MCF 10A (cell line): Measurements from ENCODE around the gene ACADL. TPM values are rescaled to one million over a fixed set of nuclear protein-coding genes. Genes with fewer than 3 reads are reported as not detected.

Experiments used
- BruUV-seq: library from RNA; stranded (reverse); fragments of 400-500 nt; replicated peaks from 2 replicates; lab custom pipeline; 2021; lab: Mats Ljungman, UMichigan
- CTCF ChIA-PET: fragments of 300-600 bp; sonication (Branson Sonifier 250); formaldehyde crosslinking; extraction: SDS; loops from one replicate; lab custom pipeline; 2021; ENCODE audit warnings: antibody characterized with exemption, inconsistent platforms; lab: Yijun Ruan, JAX
- POLR2A ChIA-PET: fragments of 300-600, 350-650 bp; sonication (Branson Sonifier 250); formaldehyde crosslinking; extraction: SDS; loops from one replicate; lab custom pipeline; 2020; ENCODE audit warnings: antibody characterized with exemption, inconsistent platforms; lab: Yijun Ruan, JAX
- DNase-seq: peaks from one replicate; pipeline ENCODE4 v3.0.0-alpha.2; 2018; ENCODE audit not compliant: unreplicated experiment
- H3K27ac Mint-ChIP-seq: one replicate; pipeline ENCODE4 v1.8.0; 2022; ENCODE audit warnings: mild to moderate bottlenecking, low read depth, mixed read lengths; ENCODE audit not compliant: unreplicated experiment
- H3K27me3 Mint-ChIP-seq: one replicate; pipeline ENCODE4 v1.8.0; 2022; ENCODE audit warnings: mixed read lengths; ENCODE audit not compliant: insufficient read depth, unreplicated experiment
- H3K36me3 Mint-ChIP-seq: one replicate; pipeline ENCODE4 v1.8.0; 2022; ENCODE audit warnings: mild to moderate bottlenecking, moderate library complexity, mixed read lengths; ENCODE audit not compliant: insufficient read depth, unreplicated experiment
- H3K4me1 Mint-ChIP-seq: one replicate; pipeline ENCODE4 v1.8.0; 2022; ENCODE audit warnings: mixed read lengths; ENCODE audit not compliant: insufficient read depth, unreplicated experiment
- H3K4me3 Mint-ChIP-seq: one replicate; pipeline ENCODE4 v1.8.0; 2022; ENCODE audit warnings: mild to moderate bottlenecking, moderate library complexity, mixed read lengths; ENCODE audit not compliant: unreplicated experiment
- H3K9me3 Mint-ChIP-seq: one replicate; pipeline ENCODE4 v1.8.0; 2022; ENCODE audit warnings: mixed read lengths; ENCODE audit not compliant: unreplicated experiment
- intact Hi-C: fragments of 100-400 bp; cut with micrococcal nuclease; formaldehyde crosslinking; loops from 2 replicates; pipeline ENCODE4 v1.14.1; 2022
- total RNA-seq: library from RNA; stranded (reverse); gene quantifications from 2 replicates; pipeline ENCODE4 v1.2.3, GENCODE V29; 2022
- TF ChIP-seq, protein P1 (sequence below): fragments of 200-600 bp; IDR thresholded peaks from one replicate; pipeline ENCODE4 v1.8.0; 2022; ENCODE audit warnings: antibody characterized with exemption, mild to moderate bottlenecking; ENCODE audit not compliant: unreplicated experiment

ACADL gene
- total RNA-seq, 1 experiment from 2014 or later: not detected

DNA sequence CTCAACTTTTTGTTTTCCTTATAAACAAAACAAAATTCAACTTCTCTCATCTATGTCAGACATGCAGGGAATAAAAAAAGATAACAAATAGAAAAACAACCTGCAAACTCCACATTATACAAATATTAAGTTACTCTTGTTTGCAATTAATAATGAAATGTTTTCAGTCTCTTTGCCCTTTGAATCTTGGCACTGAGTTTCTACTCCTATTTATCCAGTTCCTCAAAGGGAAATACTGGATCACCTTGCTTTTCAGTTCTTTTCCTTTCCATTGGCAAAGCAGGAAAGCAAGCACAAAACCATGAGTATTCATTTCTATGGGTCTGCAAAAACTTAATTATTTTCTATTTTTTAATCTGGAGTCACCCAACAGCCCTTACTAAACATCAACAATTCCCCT is 77.6 kb downstream of the ACADL start:
- CTCF ChIA-PET: no interaction called here
- TF ChIP-seq, protein P1, sequence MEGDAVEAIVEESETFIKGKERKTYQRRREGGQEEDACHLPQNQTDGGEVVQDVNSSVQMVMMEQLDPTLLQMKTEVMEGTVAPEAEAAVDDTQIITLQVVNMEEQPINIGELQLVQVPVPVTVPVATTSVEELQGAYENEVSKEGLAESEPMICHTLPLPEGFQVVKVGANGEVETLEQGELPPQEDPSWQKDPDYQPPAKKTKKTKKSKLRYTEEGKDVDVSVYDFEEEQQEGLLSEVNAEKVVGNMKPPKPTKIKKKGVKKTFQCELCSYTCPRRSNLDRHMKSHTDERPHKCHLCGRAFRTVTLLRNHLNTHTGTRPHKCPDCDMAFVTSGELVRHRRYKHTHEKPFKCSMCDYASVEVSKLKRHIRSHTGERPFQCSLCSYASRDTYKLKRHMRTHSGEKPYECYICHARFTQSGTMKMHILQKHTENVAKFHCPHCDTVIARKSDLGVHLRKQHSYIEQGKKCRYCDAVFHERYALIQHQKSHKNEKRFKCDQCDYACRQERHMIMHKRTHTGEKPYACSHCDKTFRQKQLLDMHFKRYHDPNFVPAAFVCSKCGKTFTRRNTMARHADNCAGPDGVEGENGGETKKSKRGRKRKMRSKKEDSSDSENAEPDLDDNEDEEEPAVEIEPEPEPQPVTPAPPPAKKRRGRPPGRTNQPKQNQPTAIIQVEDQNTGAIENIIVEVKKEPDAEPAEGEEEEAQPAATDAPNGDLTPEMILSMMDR: no peak
- H3K36me3 Mint-ChIP-seq: peaks cover 47% of the 10 kb centered on the region
- POLR2A ChIA-PET: no interaction called here
- no peak overlapping the region for H3K4me3 Mint-ChIP-seq
- BruUV-seq: no TSS peak
- intact Hi-C loops: no loop called here
- no peak overlapping the region for H3K27ac Mint-ChIP-seq
- H3K4me1 Mint-ChIP-seq: no peaks in the 10 kb centered on the region
- no peaks in the 10 kb centered on the region for H3K27me3 Mint-ChIP-seq
- DNase-seq: no peak
- H3K9me3 Mint-ChIP-seq: peaks cover 15% of the 10 kb centered on the region

Other genes with a start within 250 kb of the ACADL start
- 90.6 and 92.1 TPM in 2 replicates for gene RPE, start 222.8 kb downstream of the ACADL start, total RNA-seq
- gene KANSL1L, start 54.0 kb downstream of the ACADL start, total RNA-seq: 7.4 and 9.8 TPM in 2 replicates
- gene MYL1, start 89.7 kb upstream of the ACADL start, total RNA-seq: not detected in 2 replicates